Fibroblast of upper back skin (primary cell): ENCODE data around the gene SPINK7.
"Not testable (repeated sequence)": the region's sequence is repeated elsewhere in the genome, so short reads cannot be mapped to it uniquely, and the experiment has no call there.

ENCODE experiments used
- DNase-seq: peaks from one replicate; pipeline ENCODE4 v3.0.0-alpha.2; 2013

The SPINK7 gene

GRCh38 chr5:148312153-148312552 lies at the start of gene SPINK7:
SPINK7 (plus strand) TSS chr5:148312423; CDS start chr5:148312484, 61 bp downstream.
- DNase-seq = no peak

GRCh38 chr5:148267962-148268361 lies 44.3 kb upstream of the SPINK7 start:
- no peak for DNase-seq

DNA sequence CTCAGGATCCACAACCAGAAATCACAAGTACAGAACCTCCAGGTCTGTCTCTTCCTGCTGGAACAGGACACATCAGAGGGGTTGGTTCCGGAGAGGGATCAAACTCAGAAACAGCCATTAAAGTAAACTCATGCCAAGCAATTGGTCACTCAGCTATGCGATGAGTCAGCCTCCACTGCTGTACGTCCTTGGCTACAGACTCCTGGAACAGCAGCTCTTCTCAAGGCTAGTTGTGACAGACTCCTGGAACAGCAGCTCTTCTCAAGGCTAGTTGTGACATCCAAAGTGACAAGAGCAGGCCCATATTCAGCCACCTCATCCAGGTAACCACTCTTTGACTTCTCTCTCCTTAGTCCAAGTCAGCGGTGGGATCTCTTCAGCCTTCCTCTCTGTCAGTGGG lies 43.7 kb upstream of the SPINK7 start, which contains the start of gene SPINK13:
Gene SPINK13 (plus strand): TSS at position 229 of the 400 bp plus-strand sequence. CDS start 1,279 bp downstream, outside the sequence.
- peak; percentile 11 for DNase-seq

DNA sequence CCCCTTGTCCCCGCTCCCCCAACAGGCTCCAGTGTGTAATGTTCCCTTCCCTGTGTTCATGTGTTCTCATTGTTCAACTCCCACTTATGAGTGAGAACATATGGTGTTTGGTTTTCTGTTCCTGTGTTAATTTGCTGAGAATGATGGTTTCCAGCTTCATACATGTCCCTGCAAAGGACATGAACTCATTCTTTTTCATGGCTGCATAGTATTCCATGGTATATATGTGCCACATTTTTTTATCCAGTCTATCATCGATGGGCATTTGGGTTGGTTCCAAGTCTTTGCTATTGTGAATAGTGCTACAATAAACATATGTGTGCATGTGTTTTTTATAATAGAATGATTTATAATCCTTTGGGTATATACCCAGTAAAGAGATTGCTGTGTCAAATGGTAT lies 37.1 kb upstream of the SPINK7 start:
- DNase-seq = not testable (repeated sequence)

DNA sequence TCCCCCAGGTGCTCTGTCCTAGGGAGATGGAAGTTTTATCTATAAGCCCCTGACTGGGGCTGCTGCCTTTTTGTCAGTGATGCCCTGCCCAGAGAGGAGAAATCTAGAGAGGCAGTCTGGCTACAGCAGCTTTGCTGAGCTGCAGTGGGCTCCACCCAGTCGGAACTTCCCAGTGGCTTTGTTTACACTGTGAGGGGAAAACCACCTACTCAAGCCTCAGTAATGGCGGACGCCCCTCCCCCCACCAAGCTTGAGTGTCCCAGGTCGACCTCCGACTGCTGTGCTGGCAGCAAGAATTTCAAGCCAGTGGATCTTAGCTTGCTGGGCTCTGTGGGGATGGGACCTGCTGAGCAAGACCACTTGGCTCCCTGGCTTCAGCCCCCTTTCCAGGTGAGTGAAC lies 31.3 kb upstream of the SPINK7 start:
- not testable (repeated sequence) for DNase-seq

GRCh38 chr5:148281336-148281735 lies 30.9 kb upstream of the SPINK7 start:
- DNase-seq = not testable (repeated sequence)

- DNase-seq = no peak
These were observed 21.7 kb upstream of the SPINK7 start for GRCh38 chr5:148290271-148291195.

GRCh38 chr5:148297731-148298130 lies 14.5 kb upstream of the SPINK7 start:
- no peak for DNase-seq

- DNase-seq = no peak
These were observed 5.8 kb upstream of the SPINK7 start for GRCh38 chr5:148306446-148306845.

DNA sequence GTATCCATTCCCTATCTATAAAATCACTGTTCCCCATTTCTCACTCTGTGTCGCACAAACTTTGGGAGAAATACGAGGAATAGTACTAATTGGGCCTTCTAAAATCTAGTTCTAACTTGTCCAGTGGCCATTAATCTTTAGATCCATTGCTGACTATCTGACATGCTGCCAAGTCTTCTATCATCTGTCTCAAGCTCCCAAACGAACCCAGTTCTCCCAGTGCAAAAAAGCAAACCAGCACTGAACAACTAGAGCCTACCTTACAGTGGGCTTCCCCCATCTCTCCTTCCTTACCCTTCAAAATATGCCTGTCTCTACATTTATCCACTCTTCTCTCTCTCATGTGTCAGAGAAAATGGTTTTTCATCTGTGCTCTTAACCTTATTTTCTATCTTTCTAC lies 3.2 kb upstream of the SPINK7 start:
- no peak for DNase-seq

DNA sequence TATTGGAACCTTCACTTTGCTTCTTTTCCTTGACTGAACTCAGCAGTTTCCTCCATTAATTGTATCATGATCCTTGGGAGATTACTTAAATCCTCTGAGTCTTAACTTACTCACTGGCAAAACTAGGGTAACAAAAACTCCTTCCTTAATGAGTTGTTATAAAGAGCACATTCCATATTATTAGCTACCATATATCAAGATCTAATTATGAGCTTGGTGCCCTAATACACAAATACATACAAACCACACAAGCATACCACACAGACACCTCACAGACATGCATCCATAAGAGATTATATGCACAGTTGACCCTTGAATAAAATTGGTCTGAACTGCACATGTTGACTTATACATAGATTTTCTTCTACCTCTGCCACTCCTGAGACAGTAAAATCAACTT lies 2.5 kb upstream of the SPINK7 start:
- DNase-seq = no peak

DNA sequence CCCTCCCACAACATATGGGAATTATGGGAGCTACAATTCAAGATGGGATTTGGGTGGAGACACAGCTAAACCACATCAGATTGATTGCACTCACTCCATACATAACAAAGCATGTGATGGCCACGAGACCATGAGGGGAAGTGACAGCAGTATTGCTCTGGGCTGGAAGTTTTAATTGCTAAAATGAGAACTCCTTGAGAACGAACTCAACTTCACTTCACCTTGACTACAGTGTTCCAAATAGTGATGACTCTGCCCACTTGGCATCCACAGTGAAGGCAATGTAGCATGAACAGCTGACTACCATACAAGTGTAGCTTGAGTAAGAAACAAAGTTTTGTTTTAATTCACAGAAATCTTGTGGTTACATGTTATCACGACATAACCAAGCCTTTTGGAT lies 739 bp upstream of the SPINK7 start:
- no peak for DNase-seq

DNA sequence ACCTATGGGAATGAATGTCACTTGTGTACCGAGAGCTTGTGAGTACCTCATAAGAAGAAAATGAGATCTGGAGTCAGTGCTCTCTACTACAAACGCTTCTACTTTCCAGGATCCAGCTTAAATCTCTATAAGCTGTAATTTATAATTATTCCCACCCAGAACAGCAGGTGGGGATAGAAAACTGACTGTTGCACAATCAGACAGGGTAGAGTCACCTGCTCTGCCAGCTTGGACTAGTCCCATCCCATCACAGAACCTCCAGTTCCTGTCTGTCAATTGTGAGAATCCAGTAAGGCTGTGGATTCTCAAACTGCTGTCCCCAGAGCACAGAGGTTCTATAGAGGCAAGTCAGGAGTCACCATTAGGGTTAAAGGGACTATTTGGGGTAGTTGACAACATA lies 2.0 kb downstream of the SPINK7 start:
- DNase-seq = no peak

GRCh38 chr5:148314731-148315130 lies 2.5 kb downstream of the SPINK7 start:
- no peak for DNase-seq

- DNase-seq = not testable (repeated sequence)
These were observed 8.1 kb downstream of the SPINK7 start for GRCh38 chr5:148320011-148320963.

DNA sequence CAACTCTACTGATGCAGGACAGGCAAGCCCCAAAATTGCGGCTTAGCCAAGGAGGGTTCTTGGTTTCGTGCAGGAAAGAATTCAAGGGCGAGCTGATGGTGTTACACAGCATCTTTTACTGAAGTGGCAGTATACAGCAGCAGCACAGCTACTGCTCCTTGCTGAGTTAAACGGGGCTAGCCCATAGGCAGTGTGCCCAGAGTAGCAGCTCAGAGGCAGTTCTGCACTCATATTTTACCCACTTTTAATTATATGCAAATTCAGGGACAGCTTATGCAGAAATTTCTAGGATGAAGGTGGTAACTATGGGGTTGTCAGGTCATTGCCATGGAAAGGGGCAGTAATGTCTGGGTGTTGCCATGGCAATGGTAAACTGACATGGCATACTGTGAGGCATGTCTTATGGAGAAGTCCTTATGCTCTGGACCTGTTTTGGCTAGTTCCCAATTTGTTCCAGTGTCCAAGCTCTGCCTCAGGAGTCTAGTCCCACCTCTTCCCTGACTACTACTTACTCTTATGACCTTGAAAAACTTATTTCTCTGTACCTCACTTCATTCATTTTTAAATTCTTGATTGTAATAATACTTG lies 21.1 kb downstream of the SPINK7 start:
- no peak for DNase-seq

DNA sequence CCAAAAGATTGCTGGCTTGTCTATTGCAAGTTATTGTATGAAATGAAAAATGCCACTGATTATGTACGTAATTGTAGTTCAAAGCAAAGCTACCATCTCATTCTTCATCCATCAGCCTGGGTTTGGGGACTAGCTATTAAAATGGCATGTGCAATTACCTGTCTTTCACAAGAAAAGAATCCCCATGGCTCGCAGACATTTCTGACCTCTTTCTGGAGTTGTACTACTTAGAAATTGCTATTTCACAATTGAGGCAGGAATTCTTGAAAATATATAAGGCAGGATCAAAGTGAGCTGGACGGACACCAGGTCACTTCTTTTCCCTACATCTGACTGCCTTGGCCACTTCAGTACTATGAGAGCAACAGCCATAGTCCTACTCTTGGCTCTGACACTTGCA lies 23.0 kb downstream of the SPINK7 start, which contains the start of gene SPINK9:
Gene SPINK9 (plus strand): TSS at position 301 of the 400 bp plus-strand sequence. CDS start 55 bp downstream, at position 356.
- no peak for DNase-seq

DNA sequence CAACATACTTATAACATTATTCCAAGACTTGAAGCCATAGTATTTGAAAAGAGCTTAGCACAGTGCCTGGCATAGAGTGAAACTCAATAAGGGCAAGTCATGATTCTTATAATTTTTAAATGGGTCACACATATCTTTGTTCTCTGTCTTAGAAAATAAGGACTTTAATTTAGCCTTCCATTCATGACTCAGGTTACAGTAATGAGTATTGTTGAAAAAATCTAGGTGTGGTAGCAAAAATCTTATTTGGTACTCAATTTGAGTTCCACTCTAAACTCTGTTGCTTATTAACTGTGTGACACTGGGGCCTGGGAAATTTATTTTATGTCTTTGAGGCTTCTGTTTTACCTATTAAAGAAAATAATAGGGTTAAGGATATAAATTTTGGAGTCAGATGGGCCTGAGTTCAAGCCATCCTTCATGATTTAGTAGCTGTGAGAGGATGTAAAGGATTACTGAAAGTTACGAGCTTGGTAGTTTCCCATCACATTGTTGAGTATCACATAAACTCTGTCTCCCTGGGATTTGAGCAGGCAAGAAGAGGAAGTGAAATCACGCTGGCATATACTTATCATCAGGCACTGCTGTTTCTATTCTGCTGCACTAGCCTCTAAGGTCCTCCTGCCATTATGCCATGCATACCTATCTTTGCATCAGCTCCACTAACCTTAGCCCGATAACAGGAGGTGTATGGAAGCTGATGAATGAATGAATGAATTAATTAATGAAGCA lies 24.6 kb downstream of the SPINK7 start:
- DNase-seq = no peak

DNA sequence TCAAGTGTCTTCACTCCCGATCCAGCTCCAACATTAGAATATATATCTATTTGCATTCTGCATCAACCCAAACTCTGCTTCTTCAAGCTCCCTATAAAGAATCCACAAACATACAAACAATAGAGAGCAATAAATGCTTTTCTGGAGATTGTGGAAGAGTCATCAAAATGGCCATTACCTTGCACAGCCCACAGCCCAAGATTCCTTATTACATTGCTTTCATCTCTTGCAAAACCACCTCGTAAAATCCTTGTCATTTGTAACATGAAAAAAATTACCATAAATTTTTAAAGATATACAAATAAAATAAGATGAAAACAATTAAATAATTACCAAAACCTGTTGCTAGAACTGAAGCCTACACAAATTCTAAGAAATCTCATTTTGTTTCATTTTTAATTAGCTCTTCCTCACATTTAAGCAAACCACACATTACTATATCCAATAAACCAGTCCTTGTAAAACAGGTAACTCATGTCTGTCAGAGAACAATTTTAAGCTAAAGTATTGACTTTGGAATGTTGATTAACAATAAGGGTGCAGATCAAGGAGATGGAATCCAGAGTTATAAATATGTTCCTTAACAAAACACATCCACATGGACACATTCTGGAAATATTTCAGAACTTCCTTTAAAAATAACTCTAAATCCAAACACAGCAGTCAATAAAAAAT lies 30.3 kb downstream of the SPINK7 start:
- no peak for DNase-seq

DNA sequence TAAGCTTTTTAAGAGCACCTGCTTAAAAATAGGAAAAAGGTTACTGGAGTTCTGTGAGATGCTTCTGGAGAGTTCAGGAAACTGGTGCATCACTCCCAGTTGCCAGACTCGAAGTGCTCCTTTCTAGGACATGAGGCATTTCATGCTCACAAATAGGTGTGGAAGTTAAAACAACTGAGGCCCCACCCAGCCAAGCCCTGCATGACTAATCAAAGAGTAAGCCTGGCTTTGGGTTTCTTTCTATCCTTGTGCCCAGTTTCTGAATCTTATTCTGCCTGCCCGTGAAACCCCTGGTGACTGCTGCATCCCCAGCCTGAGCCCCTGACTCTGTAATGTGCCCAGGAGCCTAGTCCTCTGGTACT lies 30.8 kb downstream of the SPINK7 start:
- DNase-seq = no peak
